ENCODE measurements around the gene PROB1. TPM values are rescaled to one million over a fixed set of nuclear protein-coding genes. Genes with fewer than 3 reads are reported as not detected.

Gene PROB1
- polyA plus RNA-seq, 1 experiment = 0.40 TPM

- no peak for DNase-seq (ENCODE audit: low read depth)
- no peak for TF ChIP-seq CTCF (IDR thresholded peaks at IDR 0.05; ENCODE audit: insufficient read depth, low read depth, low read length)
- ChIA-PET POLR2A (no interaction called here), CTCF (no interaction called here)
- Histone ChIP-seq H3K36me3 (ENCODE audit: control insufficient read depth, insufficient read depth, low read length) (no peaks in the 10 kb centered on the region), H3K27me3 (ENCODE audit: control insufficient read depth, insufficient read depth, low read length) (no peaks in the 10 kb centered on the region), H3K4me3 (ENCODE audit: low read depth, low read length) (no peak overlapping the region)
These were observed 12.1 kb downstream of the PROB1 start for GRCh38 chr5:139382807-139383206.

DNA sequence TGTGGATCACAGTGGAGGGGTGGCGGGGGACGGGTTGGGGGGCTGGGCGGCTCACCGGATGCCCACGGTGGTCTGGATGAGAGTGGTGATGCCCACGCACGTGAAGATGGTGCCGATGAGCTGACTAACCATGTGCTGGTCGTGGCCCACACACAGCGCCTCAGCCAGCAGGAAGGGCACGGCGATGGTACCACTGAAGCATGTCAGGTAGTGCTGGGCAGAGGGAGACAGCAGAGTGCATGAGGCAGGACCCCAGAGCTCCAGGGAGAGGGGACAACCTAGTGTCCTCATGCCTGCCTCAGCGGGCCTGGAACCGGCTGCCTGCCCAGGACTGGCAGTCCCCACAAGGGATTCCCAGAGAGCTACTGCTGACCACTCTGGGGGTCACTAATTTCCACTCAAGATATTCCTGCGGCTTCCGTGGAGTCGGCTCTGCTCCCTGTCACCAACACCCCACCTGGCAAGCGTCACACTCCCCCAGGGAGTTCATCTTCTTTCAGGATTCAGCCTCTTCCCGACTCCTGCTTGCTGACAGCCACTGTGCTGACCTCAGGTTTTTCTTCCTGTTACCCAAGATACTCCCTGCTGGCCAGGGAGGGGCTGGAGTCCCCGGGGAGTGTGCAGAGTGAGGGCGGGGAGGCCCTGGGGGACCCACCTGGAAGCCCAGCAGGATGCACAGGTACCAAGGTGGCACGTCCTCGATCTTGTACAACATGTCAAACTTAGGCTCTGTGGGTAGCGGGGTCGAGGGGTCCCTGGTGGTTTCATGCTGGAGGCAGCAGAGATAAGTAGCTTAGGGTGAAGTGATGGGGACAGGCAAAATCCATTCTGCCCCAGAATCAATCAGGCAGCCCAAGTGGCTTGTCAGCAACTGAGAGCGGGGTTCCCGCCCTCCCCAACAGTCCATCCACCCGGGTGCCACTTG is 12.8 kb downstream of the PROB1 start:
- Histone ChIP-seq H3K4me3 (ENCODE audit: low read depth, low read length) (no peak overlapping the region), H3K27me3 (ENCODE audit: control insufficient read depth, insufficient read depth, low read length) (no peaks in the 10 kb centered on the region), H3K36me3 (ENCODE audit: control insufficient read depth, insufficient read depth, low read length) (no peaks in the 10 kb centered on the region; the same call in 1 of the 2 replicates)
- no peak for TF ChIP-seq CTCF (IDR thresholded peaks at IDR 0.05; ENCODE audit: insufficient read depth, low read depth, low read length)
- CTCF ChIA-PET = no interaction called here
- POLR2A ChIA-PET = no interaction called here
- no peak for DNase-seq (ENCODE audit: low read depth)

DNA sequence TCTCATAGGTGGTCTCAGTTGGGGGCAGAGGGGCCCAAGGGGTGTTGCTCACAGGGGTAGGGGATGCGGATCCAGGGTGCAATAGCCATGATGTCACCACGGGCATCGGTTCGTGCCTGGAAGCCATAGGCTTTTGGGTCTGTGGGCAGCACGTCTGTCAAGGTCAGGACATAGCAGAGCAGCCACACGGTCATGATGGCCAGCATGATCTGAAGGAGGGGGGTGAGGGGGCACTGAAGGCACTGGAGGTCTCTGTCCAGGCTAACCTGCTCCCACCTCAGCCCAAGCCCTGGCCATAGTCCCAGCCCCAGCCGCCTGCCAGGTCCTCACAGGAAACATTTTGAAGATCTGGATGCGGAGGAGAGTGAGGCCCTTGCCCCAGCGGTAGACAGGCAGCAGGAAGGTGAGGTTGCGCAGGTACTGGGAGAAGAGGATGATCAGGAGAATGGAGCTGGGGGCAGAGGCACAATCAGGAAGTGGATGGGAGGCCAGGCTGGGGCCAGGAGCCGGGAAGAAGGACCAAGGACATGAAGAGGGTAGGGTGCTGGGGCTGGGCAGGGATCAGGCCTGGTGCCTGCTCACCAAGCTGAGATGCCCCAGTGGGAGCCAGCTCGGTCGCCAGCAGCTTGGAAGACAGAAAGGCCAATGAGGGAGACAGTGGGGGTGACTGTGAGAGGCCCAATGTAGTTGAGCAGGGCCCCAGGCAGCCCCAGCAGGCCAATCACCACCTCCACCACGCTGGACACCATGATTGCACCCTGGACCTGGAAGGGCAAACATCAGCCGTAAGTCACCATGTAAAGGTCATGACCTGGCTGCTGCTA is 15.1 kb downstream of the PROB1 start:
- DNase-seq (ENCODE audit: low read depth) = no peak
- CTCF ChIA-PET = no interaction called here
- Histone ChIP-seq H3K36me3 (ENCODE audit: control insufficient read depth, insufficient read depth, low read length) (no peaks in the 10 kb centered on the region; the same call in 1 of the 2 replicates), H3K4me3 (ENCODE audit: low read depth, low read length) (no peak overlapping the region), H3K27me3 (ENCODE audit: control insufficient read depth, insufficient read depth, low read length) (no peaks in the 10 kb centered on the region)
- TF ChIP-seq CTCF (IDR thresholded peaks at IDR 0.05; ENCODE audit: insufficient read depth, low read depth, low read length) = no peak
- POLR2A ChIA-PET = no interaction called here

DNA sequence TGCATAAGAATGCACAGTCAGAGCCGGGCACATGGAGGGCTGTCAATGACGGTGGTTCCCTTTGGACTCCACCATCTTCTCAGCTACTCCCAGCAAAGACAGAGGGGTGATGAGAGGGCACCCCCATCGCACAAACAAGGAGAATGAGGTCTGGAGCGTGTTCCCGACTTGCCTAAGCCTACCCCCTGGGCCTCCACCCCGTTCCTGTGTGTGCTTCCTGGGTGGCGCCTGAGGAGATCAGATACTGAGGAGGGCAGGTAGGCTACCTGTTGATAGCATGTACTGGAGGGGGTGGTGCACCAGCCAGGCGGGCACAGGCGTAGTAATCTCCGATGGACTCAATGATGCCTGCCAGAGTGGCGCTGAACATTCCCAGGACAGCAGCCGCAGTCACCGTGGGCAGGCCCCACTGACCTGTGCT is 16.0 kb downstream of the PROB1 start:
- DNase-seq (ENCODE audit: low read depth) = no peak
- Histone ChIP-seq H3K4me3 (ENCODE audit: low read depth, low read length) (no peak overlapping the region), H3K27me3 (ENCODE audit: control insufficient read depth, insufficient read depth, low read length) (no peaks in the 10 kb centered on the region), H3K36me3 (ENCODE audit: control insufficient read depth, insufficient read depth, low read length) (no peaks in the 10 kb centered on the region; the same call in 1 of the 2 replicates)
- POLR2A ChIA-PET = no interaction called here
- TF ChIP-seq CTCF (IDR thresholded peaks at IDR 0.05; ENCODE audit: insufficient read depth, low read depth, low read length) = no peak
- CTCF ChIA-PET = no interaction called here
